CD4-positive, alpha-beta T cell treated with Interleukin-4 for 4 hours (primary cell): ENCODE measurements around the gene CERS3.
"Not testable (repeated sequence)": the region's sequence is repeated elsewhere in the genome, so short reads cannot be mapped to it uniquely, and the experiment has no call there.

ENCODE experiments used
- DNase-seq: peaks from one replicate; pipeline ENCODE4 v3.0.0-alpha.2; 2020

CERS3 gene

GRCh38 chr15:100463515-100463914 lies 65.2 kb downstream of the CERS3 start:
- no peak for DNase-seq

DNA sequence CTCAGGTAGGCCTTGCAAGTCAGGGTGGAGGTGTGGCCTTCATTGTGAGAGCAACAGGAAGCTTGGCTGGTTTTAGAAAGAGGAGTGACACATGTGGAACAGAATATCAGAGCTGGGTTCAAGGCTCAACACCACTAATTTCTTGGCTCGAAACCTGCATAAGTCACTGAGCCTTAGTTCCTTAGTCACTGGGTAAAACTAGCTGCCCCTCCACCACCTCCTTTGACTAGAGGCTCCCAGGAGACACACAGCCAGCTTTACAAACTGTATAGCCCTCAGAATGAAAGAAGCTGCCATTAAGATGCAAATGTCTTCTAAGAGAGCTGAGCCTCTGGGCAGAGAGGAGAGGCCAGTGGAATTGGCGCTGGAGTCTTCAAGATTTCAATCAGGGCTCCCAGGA lies 67.7 kb downstream of the CERS3 start:
- no peak for DNase-seq

DNA sequence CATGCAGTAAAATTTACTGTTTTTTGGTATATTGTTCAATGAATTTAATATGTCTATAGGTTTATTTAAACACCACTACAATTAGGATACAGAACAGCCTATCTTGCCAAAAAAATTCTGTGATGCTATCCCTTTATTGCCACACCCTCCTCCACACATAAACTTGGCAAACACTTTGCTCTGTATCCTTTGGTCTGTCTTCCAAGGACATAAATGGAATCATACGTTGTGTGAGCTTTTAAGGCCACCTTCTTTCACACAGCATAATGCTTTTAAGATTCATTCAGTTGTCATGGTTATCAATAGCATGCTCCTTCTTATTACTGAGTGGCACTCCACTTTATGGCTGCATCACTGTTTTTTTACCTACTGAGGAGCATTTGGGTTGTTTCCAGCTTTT lies 71.5 kb downstream of the CERS3 start:
- no peak for DNase-seq

DNA sequence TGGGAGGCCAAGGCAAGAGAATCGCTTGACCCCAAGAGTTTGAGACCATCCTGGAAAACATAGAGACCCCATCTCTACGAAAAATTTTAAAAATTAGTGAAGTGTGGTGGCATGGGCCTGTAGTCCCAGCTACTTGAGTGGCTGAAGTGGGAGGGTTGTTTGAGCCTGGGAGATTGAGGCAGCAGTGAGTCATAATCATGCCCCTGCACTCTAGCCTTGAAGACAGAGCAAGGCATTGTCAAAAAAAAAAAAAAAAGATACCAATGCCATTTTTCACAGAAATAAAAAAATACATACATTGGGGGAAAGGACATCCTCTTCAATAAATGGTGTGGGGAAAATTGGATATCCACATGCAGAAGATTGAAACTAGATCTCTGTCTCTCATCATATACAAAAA lies 74.6 kb downstream of the CERS3 start:
- no peak for DNase-seq

DNA sequence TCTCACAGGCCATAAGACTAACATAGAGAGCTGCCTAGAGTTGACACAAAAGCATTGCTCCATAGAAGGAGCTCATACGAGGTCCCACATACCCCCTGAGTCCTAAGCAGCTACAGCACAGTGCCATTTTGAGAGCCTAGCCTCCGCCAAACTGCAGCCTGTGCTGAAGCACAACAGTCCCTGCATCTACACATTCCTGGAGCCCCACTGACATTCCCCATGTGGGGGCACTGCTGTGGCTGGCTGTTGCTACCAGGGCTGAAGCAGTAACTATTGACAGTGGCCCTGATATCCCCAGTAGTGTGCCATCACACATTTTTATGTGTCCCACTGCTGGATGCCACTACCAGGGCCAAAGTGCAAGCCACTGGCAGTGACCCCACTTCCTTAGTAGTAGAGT lies 80.3 kb downstream of the CERS3 start:
- no peak for DNase-seq

DNA sequence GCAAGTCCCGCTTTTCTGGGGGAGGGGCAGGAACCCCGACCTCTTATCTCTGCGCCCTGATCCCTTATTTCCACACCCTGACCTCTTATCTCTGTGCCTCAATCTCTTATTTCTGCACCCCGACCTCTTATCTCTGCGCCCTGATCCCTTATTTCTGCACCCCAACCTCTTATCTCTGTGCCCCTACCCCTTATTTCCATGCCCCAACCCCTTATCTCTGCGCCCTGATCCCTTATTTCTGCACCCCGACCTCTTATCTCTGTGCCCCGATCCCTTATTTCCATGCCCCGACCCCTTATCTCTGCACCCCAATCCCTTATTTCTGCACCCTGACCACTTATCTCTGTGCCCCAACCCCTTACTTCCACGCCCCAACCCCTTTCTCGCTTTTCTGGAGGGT lies 87.7 kb downstream of the CERS3 start:
- DNase-seq = not testable (repeated sequence)

GRCh38 chr15:100439514-100439913 lies 89.2 kb downstream of the CERS3 start:
- no peak for DNase-seq

GRCh38 chr15:100438570-100438969 lies 90.2 kb downstream of the CERS3 start:
- peak; percentile 6 for DNase-seq

DNA sequence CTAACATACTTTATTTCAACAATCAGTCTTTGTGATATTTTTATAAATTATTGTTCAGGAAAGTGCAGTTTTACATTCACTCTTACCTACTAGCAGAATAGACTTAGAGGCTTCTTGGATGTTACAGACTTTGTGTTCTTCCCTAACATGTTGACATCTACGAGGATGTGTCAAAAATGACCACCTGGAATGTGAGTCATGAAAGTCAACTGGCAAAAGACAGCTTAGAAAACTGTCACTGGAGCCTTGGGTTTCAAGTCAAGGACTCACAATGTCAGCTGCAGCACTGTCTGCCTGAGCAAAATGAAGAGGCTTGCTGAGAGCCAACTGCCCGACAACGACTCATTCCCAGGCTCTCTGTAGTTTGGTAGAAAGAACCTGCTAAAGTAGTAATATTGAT lies 91.5 kb downstream of the CERS3 start:
- no peak for DNase-seq

DNA sequence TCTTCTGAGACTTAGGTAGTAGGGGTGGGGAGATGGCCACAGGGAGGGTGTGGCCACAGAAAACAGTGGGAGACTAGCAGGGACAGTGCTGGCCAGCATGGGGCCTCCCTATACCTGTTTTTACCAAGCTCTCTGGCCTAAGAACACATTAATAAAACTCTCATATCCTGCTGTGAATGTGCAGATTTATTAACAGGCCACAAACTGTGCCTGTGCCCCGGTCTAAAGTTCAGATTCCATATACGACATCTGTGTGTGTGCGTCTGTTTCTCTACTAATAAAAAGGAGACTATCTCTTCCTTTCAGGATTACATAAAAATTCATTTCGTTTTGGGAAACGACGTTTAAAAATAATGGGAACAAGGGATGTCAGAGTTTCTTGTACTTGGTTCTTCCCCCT lies 94.2 kb downstream of the CERS3 start:
- no peak for DNase-seq

GRCh38 chr15:100434038-100434437 lies 94.7 kb downstream of the CERS3 start:
- no peak for DNase-seq

GRCh38 chr15:100433304-100433703 lies 95.4 kb downstream of the CERS3 start:
- DNase-seq = no peak

DNA sequence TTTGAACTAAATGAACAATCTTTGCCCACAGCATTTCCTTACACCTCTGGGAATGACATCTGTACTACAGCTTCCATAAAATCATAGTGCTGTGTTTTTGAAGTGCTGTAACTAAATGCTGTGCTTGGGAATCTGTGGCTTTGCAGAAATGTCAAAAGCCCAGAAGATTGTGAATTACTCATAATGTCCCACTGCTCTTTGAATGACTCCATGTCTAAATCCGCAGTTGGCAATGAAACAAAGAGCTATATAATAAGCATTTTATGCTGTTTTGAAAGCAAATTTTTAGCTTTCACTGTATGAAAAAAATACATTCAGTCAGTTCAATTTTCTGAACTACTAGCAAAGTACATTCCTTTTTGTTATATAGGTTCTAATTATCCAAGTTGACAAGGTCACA lies 98.3 kb downstream of the CERS3 start:
- no peak for DNase-seq

DNA sequence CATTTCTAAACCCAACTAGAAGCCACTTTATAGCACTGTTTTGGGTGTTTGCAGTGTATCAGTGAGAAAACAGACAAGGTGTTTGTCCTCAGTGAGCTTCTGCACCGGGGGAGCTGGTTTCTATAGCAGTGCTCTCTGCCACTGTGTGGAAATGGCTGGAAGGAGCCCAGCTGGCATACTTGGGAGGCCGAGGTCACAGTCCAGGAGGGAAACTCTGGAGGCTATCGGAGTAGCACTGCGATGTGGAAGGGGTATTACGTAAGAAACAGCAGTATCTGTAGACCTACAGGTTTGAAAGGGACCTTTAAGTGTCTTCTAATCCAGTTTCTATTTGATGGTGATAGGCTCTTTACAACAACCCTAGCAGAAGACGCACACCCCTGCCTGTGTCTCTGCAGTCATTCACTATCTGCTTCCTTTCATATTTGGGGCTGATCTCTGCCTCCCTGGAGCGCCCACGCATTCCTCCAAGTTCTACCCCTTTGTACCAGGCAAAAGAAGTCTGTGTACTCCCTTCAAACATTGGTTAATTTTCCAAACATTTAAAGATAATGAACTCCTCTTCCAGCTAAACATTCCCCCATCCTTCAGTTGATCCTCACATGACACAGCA lies 99.5 kb downstream of the CERS3 start:
- DNase-seq = no peak

DNA sequence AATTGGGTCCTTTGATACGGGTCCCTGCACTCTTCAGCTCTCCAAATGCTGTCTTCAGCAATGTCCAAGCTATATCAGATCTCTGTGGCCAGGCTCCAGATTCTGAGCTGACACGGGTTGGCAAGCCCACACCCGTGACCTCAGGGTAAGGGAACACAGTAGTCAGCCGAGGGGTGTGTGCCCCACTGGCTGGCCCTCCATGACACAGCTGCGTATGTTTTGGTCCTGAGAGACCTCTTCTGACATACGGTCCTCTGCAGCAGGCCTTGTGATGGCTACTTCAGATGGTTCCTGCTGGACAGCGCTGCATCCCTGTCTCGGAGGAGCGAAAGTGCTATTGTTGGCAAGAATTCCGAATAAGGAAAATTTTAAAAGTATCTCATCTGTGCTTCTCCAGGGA lies 101.8 kb downstream of the CERS3 start:
- no peak for DNase-seq

GRCh38 chr15:100405179-100405578 lies 123.6 kb downstream of the CERS3 start:
- DNase-seq = no peak

- DNase-seq = no peak
Observed at GRCh38 chr15:100400996-100401395, 127.8 kb downstream of the CERS3 start.

DNA sequence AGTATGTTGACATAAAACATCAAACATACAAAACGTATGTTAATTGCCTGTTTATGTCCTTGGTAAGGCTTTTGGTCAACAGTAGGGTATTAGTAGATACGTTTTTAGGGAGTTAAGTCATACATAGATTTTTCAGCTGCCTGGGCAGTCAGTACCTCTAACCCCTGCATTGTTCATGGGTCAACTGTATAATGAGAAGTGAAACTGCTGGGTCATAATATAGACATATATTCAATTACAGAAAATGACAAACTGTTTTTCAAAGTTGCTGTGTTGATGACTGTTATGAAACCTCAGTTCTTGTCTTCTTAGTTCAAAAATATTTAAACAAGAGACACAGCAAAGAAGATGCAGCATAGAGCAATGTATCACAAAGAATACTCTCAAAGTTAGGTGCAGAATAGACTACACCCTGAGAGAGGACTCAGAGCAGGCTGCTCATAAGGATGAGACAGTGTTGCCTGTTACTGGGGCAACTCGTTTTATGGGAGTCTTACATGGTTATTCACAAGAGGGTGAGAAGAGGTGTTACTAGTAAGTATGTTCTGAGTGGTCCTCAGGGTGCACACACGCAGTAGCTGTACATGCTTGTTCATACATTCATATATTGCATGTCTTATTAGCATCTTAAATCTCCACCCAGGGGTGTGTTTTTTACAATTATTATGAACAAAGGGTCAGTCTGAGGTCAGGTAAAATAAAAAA lies 133.9 kb downstream of the CERS3 start:
- DNase-seq = no peak

DNA sequence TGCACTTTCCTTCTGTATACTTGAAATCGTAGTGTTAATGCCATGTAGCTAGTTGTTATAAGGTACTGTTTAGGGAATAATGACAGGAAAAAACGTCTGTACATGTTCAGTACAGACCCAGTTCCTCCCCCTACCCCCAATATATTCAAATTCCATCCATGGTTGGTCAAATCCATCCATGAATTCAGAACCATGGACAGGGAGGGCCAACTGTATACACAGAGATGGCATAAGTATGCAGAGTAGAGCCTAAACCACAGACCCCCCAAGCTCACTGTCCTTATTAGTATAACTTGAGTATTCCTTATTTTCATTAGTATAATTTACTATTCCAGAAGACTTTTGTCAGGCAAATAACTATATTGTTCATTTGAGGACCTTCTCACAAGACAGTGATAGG lies 135.7 kb downstream of the CERS3 start:
- DNase-seq = no peak

GRCh38 chr15:100385300-100386050 lies 143.3 kb downstream of the CERS3 start:
- no peak for DNase-seq

- DNase-seq = no peak
Observed at GRCh38 chr15:100384108-100384410, 144.7 kb downstream of the CERS3 start.

DNA sequence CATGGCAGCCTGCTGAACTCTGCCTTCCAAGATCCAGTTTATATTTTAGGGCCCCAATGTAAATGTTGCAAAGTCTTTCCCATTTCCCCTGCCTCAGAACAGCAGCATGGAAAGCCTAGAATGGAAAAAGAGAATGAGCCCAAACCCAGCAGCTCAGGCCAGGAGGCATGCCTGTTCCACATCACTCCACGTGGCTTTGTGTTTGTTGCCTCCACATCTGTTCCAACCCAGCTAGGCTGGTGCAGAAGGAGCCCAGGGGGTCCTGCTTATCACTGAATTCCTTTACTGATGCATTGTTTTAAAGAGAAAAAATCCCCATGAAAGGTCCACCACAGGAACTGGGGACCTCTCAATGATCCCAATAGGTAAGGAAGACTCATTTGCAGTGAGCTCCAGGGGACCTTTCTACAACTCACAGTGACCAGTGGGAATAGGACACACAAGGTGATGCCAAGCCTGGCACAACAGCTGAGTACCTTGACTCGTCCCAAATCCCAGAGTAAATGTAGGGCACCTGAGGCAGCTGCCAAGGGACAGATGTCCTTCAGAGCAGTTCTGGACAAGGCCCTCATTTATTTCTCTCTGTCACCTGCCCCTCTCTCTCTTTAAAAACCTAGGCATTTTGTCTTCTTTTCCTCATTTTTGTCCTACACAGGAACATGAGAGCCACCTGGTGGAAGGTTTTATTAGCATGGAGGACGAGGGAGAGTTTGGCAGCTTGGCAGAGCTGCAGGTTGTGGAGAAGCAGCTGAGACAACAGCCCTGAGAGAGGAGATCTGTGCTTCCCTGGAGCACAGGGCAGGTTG lies 145.2 kb downstream of the CERS3 start:
- peak; percentile 27 for DNase-seq

- no peak for DNase-seq
Observed at GRCh38 chr15:100373942-100374341, 154.8 kb downstream of the CERS3 start.
